LoVo (cell line): ENCODE measurements around the gene POLDIP2.
"Not testable (repeated sequence)": the region's sequence is repeated elsewhere in the genome, so short reads cannot be mapped to it uniquely, and the experiment has no call there.

Experiments
- DNase-seq: peaks from one replicate; pipeline ENCODE4 v3.0.0-alpha.2; 2016; ENCODE audit warnings: low spot score

POLDIP2 gene

GRCh38 chr17:28364665-28365363 is 7.5 kb upstream of the POLDIP2 start, which contains the start of gene SEBOX:
SEBOX (minus strand) TSS chr17:28365199; CDS start chr17:28365151, 48 bp downstream.
- DNase-seq, result no peak

GRCh38 chr17:28363776-28364650 is 6.7 kb upstream of the POLDIP2 start:
- no peak for DNase-seq

- no peak for DNase-seq
These were observed 5.9 kb upstream of the POLDIP2 start for GRCh38 chr17:28363186-28363585.

GRCh38 chr17:28357901-28358197 is 522 bp upstream of the POLDIP2 start:
- no peak for DNase-seq

- DNase-seq, result no peak
These were observed 7.1 kb downstream of the POLDIP2 start for GRCh38 chr17:28350271-28350670.

GRCh38 chr17:28348979-28349378 is 8.3 kb downstream of the POLDIP2 start:
- no peak for DNase-seq

GRCh38 chr17:28347261-28347891 is 10.0 kb downstream of the POLDIP2 start:
- no peak for DNase-seq

GRCh38 chr17:28346746-28347246 is 10.5 kb downstream of the POLDIP2 start:
- no peak for DNase-seq

- no peak for DNase-seq
These were observed 11.1 kb downstream of the POLDIP2 start for GRCh38 chr17:28346199-28346580.

- DNase-seq, result no peak
These were observed 11.7 kb downstream of the POLDIP2 start for GRCh38 chr17:28345419-28346198.

- no peak for DNase-seq
These were observed 12.9 kb downstream of the POLDIP2 start for GRCh38 chr17:28344435-28344901.

GRCh38 chr17:28344011-28344410 is 13.3 kb downstream of the POLDIP2 start:
- no peak for DNase-seq

- no peak for DNase-seq
These were observed 13.8 kb downstream of the POLDIP2 start for GRCh38 chr17:28343491-28343932.

GRCh38 chr17:28342313-28342712 is 15.0 kb downstream of the POLDIP2 start:
- DNase-seq, result no peak

- DNase-seq, result no peak
These were observed 15.8 kb downstream of the POLDIP2 start for GRCh38 chr17:28341516-28341915.

- DNase-seq, result no peak
These were observed 17.0 kb downstream of the POLDIP2 start for GRCh38 chr17:28340374-28340773.

- no peak for DNase-seq
These were observed 17.9 kb downstream of the POLDIP2 start for GRCh38 chr17:28339431-28339830.

GRCh38 chr17:28338769-28339212 is 18.5 kb downstream of the POLDIP2 start:
- DNase-seq, result not testable (repeated sequence)

- no peak for DNase-seq
These were observed 19.1 kb downstream of the POLDIP2 start for GRCh38 chr17:28338056-28338768.

GRCh38 chr17:28335959-28336871 is 21.1 kb downstream of the POLDIP2 start:
- peak; percentile 88 for DNase-seq
